HG03575 (cell line): ENCODE results near the gene TIMM13.

Experiments used
- ATAC-seq: cut with Tn5 transposase; IDR thresholded peaks from one replicate; pipeline ENCODE4 v1.9.1; 2021; ENCODE audit not compliant: unreplicated experiment, insufficient number of reproducible peaks, low FRiP score; ENCODE audit errors: extremely low read depth

Gene TIMM13

GRCh38 chr19:2457394-2458037 lies 30.1 kb upstream of the TIMM13 start:
- no peak for ATAC-seq

- ATAC-seq, result no peak
Measured at GRCh38 chr19:2455851-2456570, 28.6 kb upstream of the TIMM13 start.

GRCh38 chr19:2454962-2455850 lies 27.8 kb upstream of the TIMM13 start:
- ATAC-seq, result no peak

GRCh38 chr19:2454199-2454961 lies 27.0 kb upstream of the TIMM13 start:
- ATAC-seq, result no peak

GRCh38 chr19:2453431-2454025 lies 26.1 kb upstream of the TIMM13 start:
- no peak for ATAC-seq

GRCh38 chr19:2451741-2452140 lies 24.4 kb upstream of the TIMM13 start:
- ATAC-seq, result no peak

- ATAC-seq, result no peak
Measured at GRCh38 chr19:2451138-2451537, 23.8 kb upstream of the TIMM13 start.

GRCh38 chr19:2449019-2449418 lies 21.6 kb upstream of the TIMM13 start:
- ATAC-seq, result no peak

GRCh38 chr19:2446381-2446780 lies 19.0 kb upstream of the TIMM13 start:
- ATAC-seq, result no peak

- ATAC-seq, result no peak
Measured at GRCh38 chr19:2444251-2445002, 17.0 kb upstream of the TIMM13 start.

- ATAC-seq, result no peak
Measured at GRCh38 chr19:2443785-2444182, 16.4 kb upstream of the TIMM13 start.

GRCh38 chr19:2443116-2443784 lies 15.9 kb upstream of the TIMM13 start:
- no peak for ATAC-seq

GRCh38 chr19:2441096-2441752 lies 13.8 kb upstream of the TIMM13 start:
- ATAC-seq, result no peak

- ATAC-seq, result no peak
Measured at GRCh38 chr19:2440515-2440914, 13.1 kb upstream of the TIMM13 start.

GRCh38 chr19:2438178-2438577 lies 10.8 kb upstream of the TIMM13 start:
- no peak for ATAC-seq

- ATAC-seq, result no peak
Measured at GRCh38 chr19:2436926-2437325, 9.5 kb upstream of the TIMM13 start.

GRCh38 chr19:2436384-2436783 lies 9.0 kb upstream of the TIMM13 start:
- no peak for ATAC-seq
